ENCODE results near the gene TPBGL.

The TPBGL gene

DNA sequence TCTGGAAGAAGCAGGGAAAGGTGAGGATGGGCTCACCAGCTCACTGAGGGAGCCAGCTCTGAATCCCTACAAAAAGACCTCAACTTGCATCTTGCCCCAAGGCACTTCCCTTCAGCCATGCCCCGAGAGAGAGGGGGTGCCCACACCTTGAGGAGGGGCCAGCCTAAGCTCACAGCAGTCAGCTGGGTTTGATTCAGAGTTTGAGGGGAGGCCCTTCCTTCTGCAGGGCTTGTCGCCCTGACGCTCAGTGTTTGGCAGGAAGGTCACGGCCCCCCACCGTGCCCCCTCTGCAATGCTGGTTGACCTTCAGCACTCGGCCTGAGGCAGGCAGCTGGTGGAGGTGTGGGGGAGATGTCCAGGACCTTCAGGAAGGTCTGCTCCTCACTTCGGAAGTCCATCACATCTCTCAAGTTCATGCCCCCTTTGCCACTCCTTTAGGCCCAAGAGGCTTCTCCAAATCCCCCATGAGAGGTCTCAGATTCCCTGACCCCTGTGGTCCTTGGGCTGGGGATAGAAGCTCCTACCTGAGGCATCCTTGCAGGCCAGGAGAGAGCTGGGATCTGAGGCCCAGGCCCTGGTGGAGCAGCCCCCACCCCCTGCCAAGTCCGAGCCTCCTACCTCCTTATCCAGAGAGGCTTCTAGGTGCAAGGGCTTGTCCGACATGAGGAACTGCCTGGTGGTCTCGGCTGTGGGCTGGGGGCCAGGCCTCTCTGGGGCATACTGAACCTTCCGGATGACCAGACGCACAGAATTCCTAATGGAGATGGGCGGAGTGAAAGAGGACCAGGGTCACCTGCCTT, 37.6 kb downstream of the TPBGL start:
- Histone ChIP-seq H3K4me2 (ENCODE audit: low read length) (no peak overlapping the region), H3K4me1 (ENCODE audit: control insufficient read depth, insufficient read depth, low read length) (no peaks in the 10 kb centered on the region), H3K27me3 (ENCODE audit: control insufficient read depth, insufficient read depth, low read length) (no peaks in the 10 kb centered on the region), H3K4me3 (ENCODE audit: low read length) (no peak overlapping the region), H3K36me3 (ENCODE audit: insufficient read depth, low read length) (no peaks in the 10 kb centered on the region), H3K9ac (ENCODE audit: low read depth, low read length) (no peak overlapping the region), H3K9me3 (replicated peaks; ENCODE audit: low read length) (no peaks in the 10 kb centered on the region)

DNA sequence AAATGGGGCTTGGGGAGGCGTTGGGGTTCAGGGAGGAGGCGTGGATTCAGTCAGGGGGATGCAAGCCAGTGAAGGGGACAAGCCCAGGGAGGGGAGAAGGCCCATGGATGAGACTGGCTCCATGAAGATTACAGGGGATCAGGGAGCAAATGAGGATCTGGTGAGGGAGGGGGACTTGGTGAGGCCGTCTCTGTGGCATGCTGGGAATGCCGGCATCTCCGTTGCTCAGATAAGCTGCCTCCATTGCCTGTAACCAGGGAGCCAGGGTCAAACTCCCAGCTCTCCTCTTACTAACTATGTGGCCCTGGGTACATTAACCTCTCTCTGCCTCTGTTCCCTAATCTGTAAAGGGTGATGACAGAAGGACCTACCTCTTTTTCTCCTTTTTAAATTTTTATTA, 38.7 kb downstream of the TPBGL start:
- Histone ChIP-seq H3K36me3 (ENCODE audit: insufficient read depth, low read length) (no peaks in the 10 kb centered on the region), H3K4me2 (ENCODE audit: low read length) (no peak overlapping the region), H3K4me1 (ENCODE audit: control insufficient read depth, insufficient read depth, low read length) (no peaks in the 10 kb centered on the region), H3K9me3 (replicated peaks; ENCODE audit: low read length) (no peaks in the 10 kb centered on the region), H3K4me3 (ENCODE audit: low read length) (no peak overlapping the region), H3K27me3 (ENCODE audit: control insufficient read depth, insufficient read depth, low read length) (no peaks in the 10 kb centered on the region), H3K9ac (ENCODE audit: low read depth, low read length) (no peak overlapping the region)

DNA sequence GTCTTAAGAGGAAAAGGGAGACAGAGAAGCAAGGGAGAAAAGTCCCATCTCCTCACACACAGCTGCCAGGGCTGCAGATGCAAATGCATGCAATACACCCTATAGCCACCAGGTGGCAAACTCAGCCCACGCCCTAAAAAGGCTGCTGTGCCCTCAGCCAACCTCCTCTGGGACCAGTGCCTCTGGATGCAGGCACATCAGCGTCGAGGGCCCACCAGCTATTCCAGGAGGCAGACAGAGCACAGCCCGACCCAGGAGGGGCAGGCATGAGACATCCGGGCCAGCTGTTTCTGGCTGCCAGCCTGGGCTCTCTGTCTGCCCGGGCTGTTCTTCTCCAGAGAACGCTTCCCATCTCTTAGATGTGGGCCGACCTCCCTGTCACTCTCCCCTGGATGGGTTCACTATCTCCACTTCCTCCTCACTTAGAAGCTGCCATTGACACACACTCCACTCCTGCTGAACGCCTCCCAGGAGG, 39.7 kb downstream of the TPBGL start:
- no peak overlapping the region for H3K4me3 ChIP-seq (ENCODE audit: low read length)
- no peaks in the 10 kb centered on the region for H3K4me1 ChIP-seq (ENCODE audit: control insufficient read depth, insufficient read depth, low read length)
- no peak overlapping the region for H3K4me2 ChIP-seq (ENCODE audit: low read length)
- H3K27me3 ChIP-seq (ENCODE audit: control insufficient read depth, insufficient read depth, low read length) = no peaks in the 10 kb centered on the region
- H3K9me3 ChIP-seq (replicated peaks; ENCODE audit: low read length) = no peaks in the 10 kb centered on the region
- no peak overlapping the region for H3K9ac ChIP-seq (ENCODE audit: low read depth, low read length)
- no peaks in the 10 kb centered on the region for H3K36me3 ChIP-seq (ENCODE audit: insufficient read depth, low read length)

DNA sequence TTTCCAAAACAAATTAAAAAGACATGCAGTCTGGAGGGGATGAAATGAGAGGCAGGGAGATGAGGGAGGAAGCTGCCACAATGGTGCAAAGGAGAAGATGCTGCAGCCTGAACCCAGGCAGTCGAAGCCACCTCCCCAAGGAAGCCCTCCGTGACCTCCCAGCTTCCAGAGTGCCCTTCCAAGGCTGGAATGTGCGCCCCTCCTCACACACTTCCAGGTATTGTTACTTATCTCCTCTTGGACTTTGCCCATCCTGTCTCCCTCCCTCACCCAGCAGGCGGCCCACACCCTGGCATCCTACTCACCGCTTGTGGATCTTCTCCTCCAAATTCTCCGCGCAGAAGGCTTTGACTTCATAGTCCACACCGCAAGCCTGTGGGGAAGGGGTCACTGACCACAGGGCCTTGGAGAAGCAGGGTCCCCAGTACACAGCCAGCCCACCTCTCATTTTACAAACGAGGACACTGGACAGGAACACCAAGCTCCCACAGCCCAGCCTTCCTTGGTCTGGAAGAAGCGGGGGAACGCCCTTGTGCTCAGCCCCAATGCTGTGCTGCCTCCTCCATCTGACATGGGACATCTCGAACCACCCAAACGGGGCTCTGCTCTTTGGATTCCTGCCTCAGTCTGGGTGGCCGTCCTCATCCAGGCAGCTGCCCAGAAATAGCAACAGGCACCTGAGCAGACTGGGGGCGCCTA, 40.3 kb downstream of the TPBGL start:
- no peaks in the 10 kb centered on the region for H3K36me3 ChIP-seq (ENCODE audit: insufficient read depth, low read length)
- no peak overlapping the region for H3K4me3 ChIP-seq (ENCODE audit: low read length)
- H3K27me3 ChIP-seq (ENCODE audit: control insufficient read depth, insufficient read depth, low read length) = no peaks in the 10 kb centered on the region
- H3K4me1 ChIP-seq (ENCODE audit: control insufficient read depth, insufficient read depth, low read length) = no peaks in the 10 kb centered on the region
- H3K9me3 ChIP-seq (replicated peaks; ENCODE audit: low read length) = no peaks in the 10 kb centered on the region
- no peak overlapping the region for H3K9ac ChIP-seq (ENCODE audit: low read depth, low read length)
- H3K4me2 ChIP-seq (ENCODE audit: low read length) = no peak overlapping the region

DNA sequence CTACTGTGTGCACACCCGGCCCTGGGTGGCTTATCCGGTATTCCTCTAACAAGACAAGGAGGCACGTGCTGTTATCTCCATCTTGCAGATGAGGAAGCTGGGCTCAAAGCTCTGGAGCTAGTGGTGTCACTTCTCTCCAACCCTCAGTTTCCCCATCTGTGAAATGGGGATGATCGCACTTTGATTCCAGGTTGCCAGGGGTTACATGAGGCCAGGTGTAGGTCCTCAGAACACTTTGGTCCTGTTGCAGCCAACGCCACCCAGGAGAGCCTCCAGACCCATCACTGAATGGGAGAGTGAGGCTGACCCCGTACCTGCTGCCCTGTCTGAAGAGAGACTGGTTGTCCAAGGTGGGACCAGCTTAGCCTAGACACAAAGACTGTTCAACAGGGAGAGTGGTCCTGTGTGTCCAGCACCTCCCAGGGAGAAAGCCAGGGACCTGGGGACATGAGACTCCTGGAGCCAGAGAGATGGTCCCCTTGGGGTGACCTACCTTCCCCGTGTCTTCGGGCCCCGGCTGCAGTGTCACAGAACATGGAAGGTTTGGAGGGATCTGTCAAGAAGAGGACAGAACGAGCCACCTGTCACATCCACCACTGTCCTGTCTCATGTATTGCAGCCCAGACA, 41.0 kb downstream of the TPBGL start:
- Histone ChIP-seq H3K9ac (ENCODE audit: low read depth, low read length) (no peak overlapping the region), H3K36me3 (ENCODE audit: insufficient read depth, low read length) (no peaks in the 10 kb centered on the region), H3K9me3 (replicated peaks; ENCODE audit: low read length) (no peaks in the 10 kb centered on the region), H3K27me3 (ENCODE audit: control insufficient read depth, insufficient read depth, low read length) (no peaks in the 10 kb centered on the region), H3K4me3 (ENCODE audit: low read length) (no peak overlapping the region), H3K4me1 (ENCODE audit: control insufficient read depth, insufficient read depth, low read length) (no peaks in the 10 kb centered on the region), H3K4me2 (ENCODE audit: low read length) (no peak overlapping the region)

DNA sequence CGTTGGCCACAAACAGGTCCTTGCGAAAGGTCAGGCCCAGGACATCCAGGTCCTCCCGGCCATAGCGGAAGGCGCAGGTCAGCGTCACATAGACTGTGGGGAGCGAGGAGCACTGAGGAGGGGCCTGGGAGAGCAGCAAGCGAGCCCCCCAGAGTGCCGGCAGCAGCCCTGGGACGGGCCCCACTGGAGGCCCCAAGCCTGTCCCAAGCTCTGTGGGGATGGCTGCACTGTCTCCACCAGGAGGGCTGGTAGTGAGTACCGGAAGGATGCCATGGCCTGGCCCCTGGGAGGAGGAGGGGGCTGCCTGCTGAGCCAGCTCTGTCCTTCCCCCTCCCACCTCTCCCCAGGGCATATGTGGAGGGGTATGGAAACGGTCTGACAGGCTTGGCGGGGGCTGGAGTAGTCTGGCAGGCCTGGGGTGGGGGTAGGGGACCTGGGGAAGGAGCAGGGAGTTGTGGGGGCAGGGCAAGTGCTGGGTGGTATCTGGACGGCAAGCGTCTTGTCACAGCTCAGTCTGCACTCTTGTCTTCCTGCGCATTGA, 42.9 kb downstream of the TPBGL start:
- Histone ChIP-seq H3K9ac (ENCODE audit: low read depth, low read length) (no peak overlapping the region), H3K4me3 (ENCODE audit: low read length) (no peak overlapping the region), H3K4me2 (ENCODE audit: low read length) (no peak overlapping the region), H3K9me3 (replicated peaks; ENCODE audit: low read length) (no peaks in the 10 kb centered on the region), H3K4me1 (ENCODE audit: control insufficient read depth, insufficient read depth, low read length) (no peaks in the 10 kb centered on the region), H3K36me3 (ENCODE audit: insufficient read depth, low read length) (no peaks in the 10 kb centered on the region), H3K27me3 (ENCODE audit: control insufficient read depth, insufficient read depth, low read length) (no peaks in the 10 kb centered on the region)

DNA sequence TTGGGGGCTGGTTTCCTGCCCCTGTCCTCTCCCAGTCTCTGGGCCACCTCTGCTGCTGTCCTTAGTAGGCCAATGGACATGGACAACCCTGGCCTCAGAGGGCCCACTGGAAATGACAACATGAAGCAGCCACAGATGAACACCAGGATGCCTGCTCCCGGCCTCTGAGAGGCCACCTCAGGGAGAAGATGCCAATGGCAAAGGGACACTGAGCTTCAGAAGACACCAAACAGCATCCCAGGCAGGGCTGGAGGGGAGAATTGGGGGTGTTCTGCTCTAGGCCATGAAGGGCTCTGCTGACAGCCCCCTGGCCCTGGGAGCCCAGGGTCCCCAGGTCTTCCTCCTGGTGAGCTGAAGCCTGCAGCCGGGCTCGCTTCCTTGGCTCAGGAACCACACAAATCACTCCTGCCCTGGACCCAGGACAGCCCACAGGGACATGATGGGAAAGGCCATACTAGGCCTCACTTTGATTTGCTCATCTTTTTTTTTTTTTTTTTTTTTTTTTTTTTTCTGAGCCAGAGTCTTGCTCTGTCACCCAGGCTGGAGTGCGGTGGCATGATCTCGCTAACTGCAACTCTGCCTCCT, 45.3 kb downstream of the TPBGL start:
- Histone ChIP-seq H3K36me3 (ENCODE audit: insufficient read depth, low read length) (no peaks in the 10 kb centered on the region), H3K27me3 (ENCODE audit: control insufficient read depth, insufficient read depth, low read length) (peaks cover 10% of the 10 kb centered on the region), H3K4me3 (ENCODE audit: low read length) (no peak overlapping the region), H3K9ac (ENCODE audit: low read depth, low read length) (no peak overlapping the region), H3K4me2 (ENCODE audit: low read length) (no peak overlapping the region), H3K4me1 (ENCODE audit: control insufficient read depth, insufficient read depth, low read length) (no peaks in the 10 kb centered on the region), H3K9me3 (replicated peaks; ENCODE audit: low read length) (no peaks in the 10 kb centered on the region)

DNA sequence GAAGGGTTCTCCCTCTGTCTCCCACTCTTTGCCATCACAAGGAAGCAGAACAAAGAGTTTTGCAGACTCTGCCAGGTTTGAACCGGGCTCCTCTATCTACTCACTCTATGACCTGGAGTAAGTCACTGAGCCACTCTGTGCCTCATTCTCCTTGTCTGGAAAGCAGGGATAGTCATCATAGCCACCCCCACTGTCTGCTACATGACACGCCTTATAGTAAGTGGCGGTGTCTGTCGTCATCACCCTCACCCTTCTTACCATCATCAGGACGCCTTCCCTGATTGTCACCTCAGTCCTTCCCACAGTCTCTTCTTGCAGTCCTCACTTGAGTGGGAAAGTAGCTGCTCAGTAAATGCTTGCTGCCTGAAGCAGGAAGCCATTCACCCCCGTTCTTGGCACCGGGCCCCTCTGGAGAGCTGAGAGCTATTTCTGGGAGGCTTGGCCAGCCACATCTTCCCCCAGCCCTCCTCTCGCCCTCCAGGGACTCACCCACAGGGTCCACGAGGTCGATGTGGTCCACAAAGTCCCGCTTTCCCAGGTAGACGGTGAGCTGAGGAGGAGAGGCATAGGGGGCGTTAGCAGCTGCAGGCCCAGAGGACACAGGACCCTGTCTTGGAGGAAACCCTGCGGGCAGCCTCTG, 46.4 kb downstream of the TPBGL start:
- Histone ChIP-seq H3K4me1 (ENCODE audit: control insufficient read depth, insufficient read depth, low read length) (no peaks in the 10 kb centered on the region), H3K4me3 (ENCODE audit: low read length) (no peak overlapping the region), H3K9ac (ENCODE audit: low read depth, low read length) (no peak overlapping the region), H3K4me2 (ENCODE audit: low read length) (no peak overlapping the region), H3K27me3 (ENCODE audit: control insufficient read depth, insufficient read depth, low read length) (peaks cover 10% of the 10 kb centered on the region), H3K9me3 (replicated peaks; ENCODE audit: low read length) (no peaks in the 10 kb centered on the region), H3K36me3 (ENCODE audit: insufficient read depth, low read length) (no peaks in the 10 kb centered on the region)

DNA sequence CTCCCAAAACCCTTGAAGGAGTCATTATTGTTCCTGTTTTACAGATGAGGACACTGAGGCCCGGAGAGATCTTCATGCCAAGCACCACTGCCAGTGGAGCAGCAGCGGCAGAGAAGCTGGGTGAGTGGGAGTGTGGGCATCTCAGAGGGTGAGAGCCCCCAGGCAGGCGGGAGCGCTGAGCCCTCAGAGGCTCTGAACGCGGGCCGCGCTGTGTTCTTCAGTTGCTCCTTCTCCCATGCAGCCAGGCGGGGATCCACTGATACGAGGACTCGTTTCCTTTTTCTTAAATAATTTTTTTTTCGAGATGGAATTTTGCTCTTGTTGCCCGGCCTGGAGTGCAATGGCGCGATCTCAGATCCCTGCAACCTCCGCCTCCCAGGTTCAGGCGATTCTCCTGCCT, 47.0 kb downstream of the TPBGL start:
- Histone ChIP-seq H3K9ac (ENCODE audit: low read depth, low read length) (no peak overlapping the region), H3K4me2 (ENCODE audit: low read length) (no peak overlapping the region), H3K4me1 (ENCODE audit: control insufficient read depth, insufficient read depth, low read length) (no peaks in the 10 kb centered on the region), H3K4me3 (ENCODE audit: low read length) (no peak overlapping the region), H3K27me3 (ENCODE audit: control insufficient read depth, insufficient read depth, low read length) (peaks cover 10% of the 10 kb centered on the region), H3K36me3 (ENCODE audit: insufficient read depth, low read length) (no peaks in the 10 kb centered on the region), H3K9me3 (replicated peaks; ENCODE audit: low read length) (no peaks in the 10 kb centered on the region)

DNA sequence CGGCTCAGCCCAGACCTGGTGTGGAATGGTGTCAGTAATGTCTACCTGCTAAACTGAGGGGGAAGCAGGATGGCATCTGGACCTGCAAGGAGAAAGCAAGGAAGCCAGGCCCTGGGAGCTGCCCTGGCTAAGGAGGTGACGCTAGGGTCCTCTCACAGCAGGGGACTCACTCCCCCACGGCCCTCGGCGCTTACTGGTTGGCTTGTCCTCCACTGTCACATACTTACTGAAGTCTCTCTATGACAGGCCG, 48.9 kb downstream of the TPBGL start:
- Histone ChIP-seq H3K9me3 (replicated peaks; ENCODE audit: low read length) (no peaks in the 10 kb centered on the region), H3K4me3 (ENCODE audit: low read length) (no peak overlapping the region), H3K4me2 (ENCODE audit: low read length) (no peak overlapping the region), H3K4me1 (ENCODE audit: control insufficient read depth, insufficient read depth, low read length) (no peaks in the 10 kb centered on the region), H3K27me3 (ENCODE audit: control insufficient read depth, insufficient read depth, low read length) (peaks cover 14% of the 10 kb centered on the region), H3K36me3 (ENCODE audit: insufficient read depth, low read length) (no peaks in the 10 kb centered on the region), H3K9ac (ENCODE audit: low read depth, low read length) (no peak overlapping the region)

DNA sequence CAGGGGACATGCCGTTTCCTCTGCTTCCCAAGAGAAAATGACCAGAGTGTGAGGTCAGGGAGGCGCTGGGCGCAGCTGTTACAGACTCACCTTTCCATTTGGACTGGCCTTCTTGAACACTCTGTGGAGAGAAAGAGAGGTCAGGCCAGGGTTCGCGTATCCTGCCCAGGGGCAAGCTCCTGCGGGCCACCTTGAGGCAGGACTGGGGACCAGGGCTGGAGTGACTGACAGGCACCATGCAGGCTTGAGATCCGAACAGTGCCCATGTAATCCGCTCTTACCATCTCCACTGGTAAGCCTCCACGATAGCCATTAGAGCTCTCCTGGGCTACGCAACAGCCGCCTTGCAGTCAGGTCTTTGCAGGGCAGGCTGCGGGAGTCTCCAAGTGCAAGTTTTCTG, 49.3 kb downstream of the TPBGL start:
- no peak overlapping the region for H3K4me3 ChIP-seq (ENCODE audit: low read length)
- H3K9ac ChIP-seq (ENCODE audit: low read depth, low read length) = no peak overlapping the region
- no peaks in the 10 kb centered on the region for H3K4me1 ChIP-seq (ENCODE audit: control insufficient read depth, insufficient read depth, low read length)
- H3K4me2 ChIP-seq (ENCODE audit: low read length) = no peak overlapping the region
- H3K36me3 ChIP-seq (ENCODE audit: insufficient read depth, low read length) = no peaks in the 10 kb centered on the region
- H3K27me3 ChIP-seq (ENCODE audit: control insufficient read depth, insufficient read depth, low read length) = peaks cover 14% of the 10 kb centered on the region
- no peaks in the 10 kb centered on the region for H3K9me3 ChIP-seq (replicated peaks; ENCODE audit: low read length)

Measured in skeletal muscle satellite cell (primary cell).